HepG2 (cell line): ENCODE data around the gene KIF23. TPM values are rescaled to one million over a fixed set of nuclear protein-coding genes. Genes with fewer than 3 reads are reported as not detected.

Experiments used
- AFF4 ChIP-seq: sonication (generic); formaldehyde crosslinking; IDR thresholded peaks from 2 replicates; pipeline ENCODE4 v1.4.0; 2020; ENCODE audit warnings: missing genetic modification reagents
- ARID5B ChIP-seq: IDR thresholded peaks from 2 replicates; pipeline ENCODE4 v1.4.0; 2020; ENCODE audit warnings: mild to moderate bottlenecking, missing genetic modification reagents
- BORCS8-MEF2B ChIP-seq: sonication (generic); formaldehyde crosslinking; IDR thresholded peaks from 2 replicates; pipeline ENCODE4 v1.8.0; 2022; ENCODE audit warnings: mild to moderate bottlenecking, missing genetic modification reagents
- HMGA1 ChIP-seq: sonication (generic); formaldehyde crosslinking; conservative IDR thresholded peaks from 2 replicates; pipeline ENCODE4 v1.4.0; 2020; ENCODE audit warnings: missing genetic modification reagents
- JDP2 ChIP-seq: sonication (generic); formaldehyde crosslinking; IDR thresholded peaks from 2 replicates; pipeline ENCODE4 v1.8.1; 2022; ENCODE audit warnings: missing genetic modification reagents, borderline replicate concordance
- NFYB ChIP-seq: sonication (generic); formaldehyde crosslinking; IDR thresholded peaks from 2 replicates; pipeline ENCODE4 v1.4.0; 2020; ENCODE audit warnings: missing genetic modification reagents
- SAP130 ChIP-seq: IDR thresholded peaks from 2 replicates; pipeline ENCODE4 v1.6.1; 2016; ENCODE audit warnings: low read depth
- SP5 ChIP-seq: IDR thresholded peaks from 2 replicates; pipeline ENCODE4 v1.6.1; 2016; ENCODE audit warnings: low read depth, borderline replicate concordance
- THAP11 ChIP-seq: IDR thresholded peaks from 2 replicates; pipeline ENCODE4 v1.6.1; 2016; ENCODE audit warnings: missing biosample characterization, missing genetic modification reagents
- ZFP1 ChIP-seq: IDR thresholded peaks from 2 replicates; pipeline ENCODE4 v1.6.1; 2016
- ZNF549 ChIP-seq: sonication (generic); formaldehyde crosslinking; IDR thresholded peaks from 2 replicates; pipeline ENCODE4 v1.5.0; 2020; ENCODE audit warnings: missing genetic modification reagents
- ZNF607 ChIP-seq: sonication (generic); formaldehyde crosslinking; IDR thresholded peaks from 2 replicates; pipeline ENCODE4 v1.5.1; 2020; ENCODE audit warnings: missing genetic modification reagents, mild to moderate bottlenecking, borderline replicate concordance
- ZNF709 ChIP-seq: sonication (generic); formaldehyde crosslinking; IDR thresholded peaks from 2 replicates; pipeline ENCODE4 v1.5.0; 2020; ENCODE audit warnings: mild to moderate bottlenecking, missing genetic modification reagents
- ZNF790 ChIP-seq: sonication (generic); formaldehyde crosslinking; IDR thresholded peaks from 2 replicates; pipeline ENCODE4 v1.8.0; 2022; ENCODE audit warnings: missing genetic modification reagents, mild to moderate bottlenecking, borderline replicate concordance
- polyA plus RNA-seq, 8 experiments: library from polyadenylated mRNA; depleted of rRNA in 3 of 8; stranded (reverse) in 7 of 8; unstranded in 1 of 8; fragments of >200 nt; fragmentation: Illumina TruSeq in 4 of 8; extraction: Trizol in 4 of 8; gene quantifications; 2 replicates each; pipeline versions ENCODE4 v1.2.1 to v1.2.3, GENCODE V29; 2011 to 2016; ENCODE audit warnings: low read depth in 4 of 8, missing spikeins in 1 of 8, mixed read lengths in 1 of 8; ENCODE audit not compliant: insufficient read depth in 1 of 8
- total RNA-seq, 5 experiments: library from RNA; depleted of rRNA; stranded (reverse); fragments of >200 nt; fragmentation: Illumina TruSeq; extraction: Trizol; gene quantifications; 2 replicates each; pipeline ENCODE4 v1.2.3, GENCODE V29; 2016; ENCODE audit warnings: low read depth in 1 of 5
- TF ChIP-seq, protein P1 (sequence below): sonication (generic); formaldehyde crosslinking; IDR thresholded peaks from 2 replicates; pipeline ENCODE4 v1.4.0; 2020; ENCODE audit warnings: missing genetic modification reagents, borderline replicate concordance

The KIF23 gene
- total and polyA plus RNA-seq, 2 of the 13 experiments (the other 11 are each of a cell fraction or from before 2014, with no cell fraction given): 11.3 to 38.1 TPM

DNA sequence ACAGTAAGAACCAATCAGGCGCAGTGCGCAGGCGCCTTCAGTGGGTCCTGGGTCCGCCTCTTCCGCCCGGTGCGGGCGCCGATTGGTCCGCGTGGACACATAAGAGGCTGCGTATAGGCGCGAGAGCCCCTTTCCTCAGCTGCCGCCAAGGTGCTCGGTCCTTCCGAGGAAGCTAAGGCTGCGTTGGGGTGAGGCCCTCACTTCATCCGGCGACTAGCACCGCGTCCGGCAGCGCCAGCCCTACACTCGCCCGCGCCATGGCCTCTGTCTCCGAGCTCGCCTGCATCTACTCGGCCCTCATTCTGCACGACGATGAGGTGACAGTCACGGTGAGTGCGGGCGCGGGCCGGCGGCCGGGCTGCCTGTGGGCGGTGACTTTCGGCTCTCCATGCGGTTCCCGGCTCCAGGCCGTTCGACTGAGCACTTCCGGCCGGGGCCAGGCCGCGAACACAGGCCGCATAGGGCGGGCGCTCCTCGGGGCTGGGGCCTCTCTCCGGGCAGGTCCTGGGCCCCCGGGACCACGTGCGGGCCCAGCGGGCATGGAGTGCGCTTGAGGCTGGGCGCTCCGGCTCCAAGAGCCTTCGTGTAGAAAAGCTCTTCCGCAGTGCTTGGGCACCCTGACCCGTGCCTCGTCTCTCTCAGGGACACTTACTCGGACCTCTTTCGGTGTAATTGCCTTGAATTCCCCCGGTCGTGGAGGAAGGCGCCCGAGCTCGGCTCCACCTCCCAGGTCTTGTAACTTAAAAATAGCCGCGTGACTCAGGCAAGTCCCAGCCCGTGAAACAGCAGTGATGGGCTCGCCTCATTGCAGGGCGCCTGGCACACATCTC is 38.8 kb downstream of the KIF23 start, which contains the start of gene RPLP1 (continued):
- TF ChIP-seq ARID5B (CRISPR knock-in tag) (peak; percentile 47; the same call in 1 of the 2 replicates), NFYB (CRISPR knock-in tag) (peak; percentile 88), BORCS8-MEF2B (CRISPR knock-in tag) (peak; percentile 78; the same call in 1 of the 2 replicates), ZNF709 (CRISPR knock-in tag) (peak; percentile 86; the same call in 1 of the 2 replicates), SP5 (CRISPR knock-in tag) (peak; percentile 17; the same call in 1 of the 2 replicates), JDP2 (CRISPR knock-in tag) (no peak; the same call in 1 of the 2 replicates), ZNF790 (CRISPR knock-in tag) (peak; percentile 79; the same call in 1 of the 2 replicates), THAP11 (CRISPR knock-in tag) (peak; percentile 85), SAP130 (CRISPR knock-in tag) (peak; percentile 97), ZNF549 (CRISPR knock-in tag) (0 out of 2 replicates have a peak, but pooled peaks have one; percentile 6), HMGA1 (CRISPR knock-in tag) (no peak), ZNF607 (CRISPR knock-in tag) (peak; percentile 79), AFF4 (CRISPR knock-in tag) (peak; percentile 91), ZFP1 (CRISPR knock-in tag) (peak; percentile 75; the same call in 1 of the 2 replicates)
- TF ChIP-seq, protein P1, sequence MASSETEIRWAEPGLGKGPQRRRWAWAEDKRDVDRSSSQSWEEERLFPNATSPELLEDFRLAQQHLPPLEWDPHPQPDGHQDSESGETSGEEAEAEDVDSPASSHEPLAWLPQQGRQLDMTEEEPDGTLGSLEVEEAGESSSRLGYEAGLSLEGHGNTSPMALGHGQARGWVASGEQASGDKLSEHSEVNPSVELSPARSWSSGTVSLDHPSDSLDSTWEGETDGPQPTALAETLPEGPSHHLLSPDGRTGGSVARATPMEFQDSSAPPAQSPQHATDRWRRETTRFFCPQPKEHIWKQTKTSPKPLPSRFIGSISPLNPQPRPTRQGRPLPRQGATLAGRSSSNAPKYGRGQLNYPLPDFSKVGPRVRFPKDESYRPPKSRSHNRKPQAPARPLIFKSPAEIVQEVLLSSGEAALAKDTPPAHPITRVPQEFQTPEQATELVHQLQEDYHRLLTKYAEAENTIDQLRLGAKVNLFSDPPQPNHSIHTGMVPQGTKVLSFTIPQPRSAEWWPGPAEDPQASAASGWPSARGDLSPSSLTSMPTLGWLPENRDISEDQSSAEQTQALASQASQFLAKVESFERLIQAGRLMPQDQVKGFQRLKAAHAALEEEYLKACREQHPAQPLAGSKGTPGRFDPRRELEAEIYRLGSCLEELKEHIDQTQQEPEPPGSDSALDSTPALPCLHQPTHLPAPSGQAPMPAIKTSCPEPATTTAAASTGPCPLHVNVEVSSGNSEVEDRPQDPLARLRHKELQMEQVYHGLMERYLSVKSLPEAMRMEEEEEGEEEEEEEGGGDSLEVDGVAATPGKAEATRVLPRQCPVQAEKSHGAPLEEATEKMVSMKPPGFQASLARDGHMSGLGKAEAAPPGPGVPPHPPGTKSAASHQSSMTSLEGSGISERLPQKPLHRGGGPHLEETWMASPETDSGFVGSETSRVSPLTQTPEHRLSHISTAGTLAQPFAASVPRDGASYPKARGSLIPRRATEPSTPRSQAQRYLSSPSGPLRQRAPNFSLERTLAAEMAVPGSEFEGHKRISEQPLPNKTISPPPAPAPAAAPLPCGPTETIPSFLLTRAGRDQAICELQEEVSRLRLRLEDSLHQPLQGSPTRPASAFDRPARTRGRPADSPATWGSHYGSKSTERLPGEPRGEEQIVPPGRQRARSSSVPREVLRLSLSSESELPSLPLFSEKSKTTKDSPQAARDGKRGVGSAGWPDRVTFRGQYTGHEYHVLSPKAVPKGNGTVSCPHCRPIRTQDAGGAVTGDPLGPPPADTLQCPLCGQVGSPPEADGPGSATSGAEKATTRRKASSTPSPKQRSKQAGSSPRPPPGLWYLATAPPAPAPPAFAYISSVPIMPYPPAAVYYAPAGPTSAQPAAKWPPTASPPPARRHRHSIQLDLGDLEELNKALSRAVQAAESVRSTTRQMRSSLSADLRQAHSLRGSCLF (CRISPR knock-in tag): peak; percentile 17
